Neural progenitor cell (in vitro differentiated cells): ENCODE results near the gene RANBP1. TPM values are rescaled to one million over a fixed set of nuclear protein-coding genes. Genes with fewer than 3 reads are reported as not detected.

Source experiments
- DNase-seq: peaks from one replicate; pipeline ENCODE4 v3.0.0-alpha.2; 2016; ENCODE audit warnings: low spot score
- H2AFZ ChIP-seq: fragments of 200-600 bp; sonication (generic); replicated peaks from 2 replicates; pipeline ENCODE4 v1.6.1; 2016; ENCODE audit warnings: antibody characterized with exemption
- H3F3A ChIP-seq: fragments of 200-600 bp; sonication (generic); 2 replicates; pipeline ENCODE4 v1.6.1; 2016; ENCODE audit warnings: antibody characterized with exemption, low read depth
- H3K27ac ChIP-seq: fragments of 200-600 bp; sonication (generic); 2 replicates; pipeline ENCODE4 v1.5.1; 2016; ENCODE audit warnings: mild to moderate bottlenecking
- H3K27me3 ChIP-seq: fragments of 200-600 bp; sonication (generic); 2 replicates; pipeline ENCODE4 v1.6.1; 2016; ENCODE audit warnings: mild to moderate bottlenecking, moderate library complexity
- H3K36me3 ChIP-seq: fragments of 200-600 bp; sonication (generic); 2 replicates; pipeline ENCODE4 v1.5.1; 2016
- H3K4me1 ChIP-seq: fragments of 200-600 bp; sonication (generic); 2 replicates; pipeline ENCODE4 v1.6.1; 2016; ENCODE audit warnings: mixed run types
- H3K4me2 ChIP-seq: fragments of 200-600 bp; sonication (generic); 2 replicates; pipeline ENCODE4 v1.6.1; 2016
- H3K4me3 ChIP-seq: fragments of 200-600 bp; sonication (generic); 2 replicates; pipeline ENCODE4 v1.5.1; 2016
- H3K79me2 ChIP-seq: fragments of 200-600 bp; sonication (generic); 2 replicates; pipeline ENCODE4 v1.6.1; 2016; ENCODE audit warnings: low read depth
- H3K9ac ChIP-seq: fragments of 200-600 bp; sonication (generic); 2 replicates; pipeline ENCODE4 v1.6.1; 2016
- H3K9me3 ChIP-seq: fragments of 200-600 bp; sonication (generic); 2 replicates; pipeline ENCODE4 v1.5.1; 2016; ENCODE audit warnings: low read depth
- H4K20me1 ChIP-seq: fragments of 200-600 bp; sonication (generic); 2 replicates; pipeline ENCODE4 v1.6.1; 2016; ENCODE audit warnings: low read depth
- H3K27ac Mint-ChIP-seq: 3 replicates; pipeline ENCODE4 v1.8.0; 2021; ENCODE audit warnings: mixed read lengths
- H3K27me3 Mint-ChIP-seq: 2 replicates; pipeline ENCODE4 v1.8.0; 2022; ENCODE audit warnings: low read depth, mild to moderate bottlenecking, inconsistent platforms, moderate library complexity, mixed read lengths; ENCODE audit not compliant: insufficient read depth
- H3K36me3 Mint-ChIP-seq: 3 replicates; pipeline ENCODE4 v1.8.0; 2021; ENCODE audit warnings: mixed read lengths
- H3K4me1 Mint-ChIP-seq: 3 replicates; pipeline ENCODE4 v1.8.0; 2021; ENCODE audit warnings: mixed read lengths
- H3K4me3 Mint-ChIP-seq: 3 replicates; pipeline ENCODE4 v1.8.0; 2021; ENCODE audit warnings: mild to moderate bottlenecking, moderate library complexity, mixed read lengths
- H3K9me3 Mint-ChIP-seq: 3 replicates; pipeline ENCODE4 v1.8.0; 2020; ENCODE audit warnings: mixed read lengths
- EZH2 ChIP-seq: fragments of 200-600 bp; sonication (generic); IDR thresholded peaks from 2 replicates; pipeline ENCODE4 v1.6.1; 2017; ENCODE audit warnings: antibody characterized with exemption, mild to moderate bottlenecking, moderate library complexity
- EZH2phosphoT487 ChIP-seq: fragments of 200-600 bp; sonication (generic); IDR thresholded peaks from 2 replicates; pipeline ENCODE4 v1.6.1; 2017; ENCODE audit warnings: antibody characterized with exemption
- microRNA counts: library from miRNA; unstranded; fragments of <30 nt; microRNA quantifications from one replicate; lab custom pipeline; 2016
- microRNA-seq: library from miRNA; unstranded; fragments of <30 nt; microRNA quantifications from one replicate; pipeline ENCODE4, GENCODE V29; 2016
- small RNA-seq: library from RNA; depleted of rRNA; stranded (forward); fragments of <200 nt; gene quantifications from one replicate; pipeline ENCODE3, GENCODE V24; 2015
- total RNA-seq: library from RNA; depleted of rRNA; stranded (reverse); fragments of >200 nt; gene quantifications from 2 replicates; pipeline ENCODE4 v1.2.3, GENCODE V29; 2015; ENCODE audit warnings: low replicate concordance
- TF ChIP-seq, protein P1 (sequence below): fragments of 200-600 bp; sonication (generic); IDR thresholded peaks from 2 replicates; pipeline ENCODE4 v1.5.1; 2017; ENCODE audit warnings: antibody characterized with exemption, mild to moderate bottlenecking

The RANBP1 gene
- total RNA-seq, 1 donor from 2014 or later: 918 TPM

DNA sequence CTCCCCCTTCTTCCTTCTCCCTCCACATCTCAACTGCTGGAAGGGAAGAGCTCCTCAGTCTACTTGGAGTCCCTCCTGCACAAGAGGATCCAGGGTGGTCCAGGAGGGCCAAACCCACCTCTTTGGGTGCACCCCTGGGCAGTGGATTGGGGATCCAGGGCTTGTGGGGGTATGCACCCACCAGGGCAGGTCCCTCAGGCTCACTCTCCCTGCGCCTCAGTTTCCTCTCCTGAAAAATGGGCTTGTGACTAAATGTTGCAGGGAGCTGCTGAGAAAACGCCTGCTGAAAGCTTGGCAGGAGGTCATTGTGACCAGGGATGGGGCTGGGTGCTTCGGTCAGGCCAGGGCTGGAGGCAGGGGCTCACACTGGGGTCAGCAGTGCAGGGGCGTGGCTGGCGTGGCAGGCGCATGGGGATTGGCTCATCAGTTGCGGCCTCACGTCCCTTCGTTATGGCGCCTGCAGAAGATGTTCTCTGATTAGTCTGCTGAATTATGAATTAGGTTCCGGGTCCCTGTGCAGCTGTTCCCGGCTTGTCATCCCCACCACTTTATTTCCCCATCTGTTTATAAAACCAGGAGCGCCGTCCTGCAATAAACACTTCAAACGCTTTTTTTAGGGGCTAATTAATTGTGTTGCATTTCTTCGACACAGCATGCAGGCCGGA, 60.6 kb downstream of the RANBP1 start:
- TF ChIP-seq EZH2 (no peak), EZH2phosphoT487 (no peak)
- TF ChIP-seq, protein P1, sequence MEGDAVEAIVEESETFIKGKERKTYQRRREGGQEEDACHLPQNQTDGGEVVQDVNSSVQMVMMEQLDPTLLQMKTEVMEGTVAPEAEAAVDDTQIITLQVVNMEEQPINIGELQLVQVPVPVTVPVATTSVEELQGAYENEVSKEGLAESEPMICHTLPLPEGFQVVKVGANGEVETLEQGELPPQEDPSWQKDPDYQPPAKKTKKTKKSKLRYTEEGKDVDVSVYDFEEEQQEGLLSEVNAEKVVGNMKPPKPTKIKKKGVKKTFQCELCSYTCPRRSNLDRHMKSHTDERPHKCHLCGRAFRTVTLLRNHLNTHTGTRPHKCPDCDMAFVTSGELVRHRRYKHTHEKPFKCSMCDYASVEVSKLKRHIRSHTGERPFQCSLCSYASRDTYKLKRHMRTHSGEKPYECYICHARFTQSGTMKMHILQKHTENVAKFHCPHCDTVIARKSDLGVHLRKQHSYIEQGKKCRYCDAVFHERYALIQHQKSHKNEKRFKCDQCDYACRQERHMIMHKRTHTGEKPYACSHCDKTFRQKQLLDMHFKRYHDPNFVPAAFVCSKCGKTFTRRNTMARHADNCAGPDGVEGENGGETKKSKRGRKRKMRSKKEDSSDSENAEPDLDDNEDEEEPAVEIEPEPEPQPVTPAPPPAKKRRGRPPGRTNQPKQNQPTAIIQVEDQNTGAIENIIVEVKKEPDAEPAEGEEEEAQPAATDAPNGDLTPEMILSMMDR: no peak
- no peaks in the 10 kb centered on the region for H3K79me2 ChIP-seq
- H4K20me1 ChIP-seq: no peaks in the 10 kb centered on the region
- peak overlapping the region; percentile 50 for H3K4me3 Mint-ChIP-seq
- H3K4me1 ChIP-seq: no peaks in the 10 kb centered on the region
- H2AFZ ChIP-seq: no peak overlapping the region
- no peak for DNase-seq
- peaks cover 9% of the 10 kb centered on the region for H3K27me3 Mint-ChIP-seq
- no peaks in the 10 kb centered on the region for H3K27me3 ChIP-seq
- no peak overlapping the region for H3K4me3 ChIP-seq
- no peaks in the 10 kb centered on the region for H3K36me3 Mint-ChIP-seq
- H3K27ac ChIP-seq: no peak overlapping the region
- H3K36me3 ChIP-seq: no peaks in the 10 kb centered on the region
- H3K9ac ChIP-seq: no peak overlapping the region
- no peak overlapping the region for H3K4me2 ChIP-seq
- H3K9me3 Mint-ChIP-seq: no peaks in the 10 kb centered on the region
- peak overlapping the region; percentile 53 for H3K27ac Mint-ChIP-seq
- peaks cover 11% of the 10 kb centered on the region for H3K4me1 Mint-ChIP-seq
- no peaks in the 10 kb centered on the region for H3F3A ChIP-seq
- no peaks in the 10 kb centered on the region for H3K9me3 ChIP-seq

MicroRNA genes within 50 kb of the gene (microRNA counts, 767-probe panel; counts per million panel counts)
- microRNA hsa-miR-1306-3p (lab: Ali Mortazavi, UCI): 460 counts per million, percentile 90 among the panel's probes with 10 or more counts

Small RNAs within 50 kb of the gene (microRNA-seq; reads per million reads assigned to microRNA genes)
- not detected for gene MIR6816

Small RNAs within 50 kb of the gene (small RNA-seq; reads per million reads assigned to genes)
- gene MIR6816: not detected
- not detected for gene RF00017
- not detected for gene RF00599

Other genes with a start within 250 kb of the RANBP1 start
- gene COMT, start 174.3 kb upstream of the RANBP1 start, total RNA-seq: 1.1 and 1.3 TPM in 2 replicates
- 0.19 and 3.1 TPM in 2 replicates for gene TXNRD2, start 174.3 kb upstream of the RANBP1 start, total RNA-seq
- 35.4 and 159 TPM in 2 replicates for gene ARVCF, start 99.3 kb upstream of the RANBP1 start, total RNA-seq
- gene TANGO2, start 95.0 kb upstream of the RANBP1 start, total RNA-seq: 9.1 and 10.0 TPM in 2 replicates
- gene DGCR8, start 35.9 kb upstream of the RANBP1 start, total RNA-seq: 29.1 and 39.7 TPM in 2 replicates
- 24.3 and 39.7 TPM in 2 replicates for gene TRMT2A, start 1.1 kb downstream of the RANBP1 start, total RNA-seq
- 7.1 and 11.4 TPM in 2 replicates for gene ZDHHC8, start 15.7 kb downstream of the RANBP1 start, total RNA-seq
- gene CCDC188, start 35.0 kb downstream of the RANBP1 start, total RNA-seq: not detected in 2 replicates
- gene RTN4R, start 152.2 kb downstream of the RANBP1 start, total RNA-seq: 6.3 and 20.9 TPM in 2 replicates
- gene DGCR6L, start 204.0 kb downstream of the RANBP1 start, total RNA-seq: 22.3 and 59.2 TPM in 2 replicates